NT2/D1 (cell line): ENCODE measurements around the gene VPREB3.

Source experiments
- SUZ12 ChIP-seq: IDR thresholded peaks from 2 replicates; pipeline ENCODE4 v1.6.1; 2011; ENCODE audit not compliant: insufficient read length, insufficient read depth; ENCODE audit errors: extremely low read depth
- YY1 ChIP-seq: IDR thresholded peaks from 2 replicates; pipeline ENCODE4 v1.6.1; 2011; ENCODE audit not compliant: insufficient read length, insufficient read depth
- ZNF274 ChIP-seq: IDR thresholded peaks from 2 replicates; pipeline ENCODE4 v1.6.1; 2011; ENCODE audit warnings: mild to moderate bottlenecking, low read depth, low read length

DNA sequence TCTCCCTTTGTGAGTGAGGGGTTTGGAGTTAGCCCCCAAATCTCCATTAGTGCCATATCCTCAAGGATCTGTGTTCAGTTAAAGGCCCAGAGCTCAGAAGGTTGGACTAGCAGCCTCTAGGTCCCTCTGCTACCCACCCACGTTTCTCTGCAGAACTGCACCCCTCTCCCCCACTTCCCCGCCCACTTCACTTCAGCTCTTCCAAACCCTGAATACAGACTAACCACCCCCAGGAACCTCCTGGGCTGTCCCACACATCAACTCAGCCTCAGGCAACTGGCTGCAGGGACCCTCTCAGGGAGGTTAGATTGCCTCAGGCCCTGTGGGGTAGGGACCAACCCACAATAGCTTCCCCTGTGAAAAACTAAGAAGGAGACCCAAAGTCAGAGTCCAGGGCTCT lies 840 bp downstream of the VPREB3 start:
- no peak for TF ChIP-seq YY1
- no peak for TF ChIP-seq SUZ12
- TF ChIP-seq ZNF274 = no peak
